ENCODE data around the gene ZNF865.

Gene ZNF865

GRCh38 chr19:55653651-55654322 lies 48.3 kb downstream of the ZNF865 start:
- FAIRE-seq, result no peak

GRCh38 chr19:55654323-55654867 lies 48.9 kb downstream of the ZNF865 start:
- no peak for DNase-seq (ENCODE audit: extremely low spot score, insufficient read length, low read depth)
- FAIRE-seq, result peak; percentile 100

More at GRCh38 chr19:55653651-55654322, 48.3 kb downstream of the ZNF865 start:
- peak; percentile 83 for DNase-seq (ENCODE audit: extremely low spot score, insufficient read length, low read depth)

DNA sequence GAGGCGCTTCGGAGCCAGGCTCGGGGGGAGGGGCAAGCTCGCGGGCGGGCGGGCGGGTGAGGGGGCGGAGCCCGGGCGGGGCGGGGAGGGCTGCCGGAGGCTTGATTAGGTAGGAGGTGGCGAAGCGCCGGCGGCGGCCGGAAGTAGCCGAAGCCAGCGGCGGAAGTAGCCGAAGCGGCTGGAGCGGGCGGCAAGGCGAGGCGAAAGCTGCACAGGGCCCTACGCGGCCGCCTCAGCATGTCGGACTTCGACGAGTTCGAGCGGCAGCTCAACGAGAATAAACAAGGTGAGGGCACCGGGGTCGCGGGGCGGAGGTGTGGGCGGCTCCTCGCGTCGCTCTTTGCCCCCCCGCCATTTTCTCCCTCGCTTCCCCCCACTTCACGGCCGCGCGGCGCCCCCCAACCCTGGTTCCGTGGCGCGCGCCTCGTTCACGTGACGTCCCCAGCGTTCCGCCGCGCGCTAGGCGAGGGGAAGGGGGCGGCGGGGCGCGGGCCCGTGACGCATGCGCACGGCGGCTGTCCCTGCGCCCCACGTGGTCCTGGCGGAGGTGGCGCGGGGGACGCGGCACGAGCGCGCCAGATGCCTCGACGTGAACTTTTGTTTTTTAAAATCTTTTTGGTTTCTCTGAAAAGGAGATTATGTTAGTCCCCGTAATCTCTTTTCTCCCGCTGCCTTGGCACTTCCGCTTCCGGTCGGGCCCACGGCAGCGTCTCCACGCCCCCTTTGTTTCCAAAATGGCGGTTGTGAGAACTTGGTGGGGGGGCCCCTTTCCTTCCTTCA lies 49.6 kb downstream of the ZNF865 start, which contains the start of gene U2AF2:
TSS of gene U2AF2 (plus strand) at position 168 of the 780 bp plus-strand sequence. CDS start at position 238, 70 bp downstream.
- FAIRE-seq (peak; percentile 69), DNase-seq (ENCODE audit: extremely low spot score, insufficient read length, low read depth) (peak; percentile 79)

DNA sequence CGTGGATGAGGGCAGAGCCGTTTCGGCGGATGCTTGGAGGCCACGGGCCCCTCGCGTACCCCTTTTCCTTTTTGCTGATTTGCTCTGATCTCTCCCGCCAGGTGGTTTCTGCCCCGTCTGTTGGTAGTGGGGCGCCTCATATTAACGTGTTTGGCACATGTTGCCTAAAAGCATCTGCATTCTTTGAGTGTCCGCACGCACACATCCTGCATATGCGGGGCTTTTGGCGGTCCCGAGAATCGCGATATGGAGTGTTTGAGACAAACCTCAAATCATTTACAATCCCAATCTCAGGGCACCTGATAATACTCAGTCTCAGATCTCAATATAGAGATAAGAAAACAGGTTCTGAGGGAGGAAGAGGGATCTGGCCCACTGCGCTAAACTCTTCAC lies 50.2 kb downstream of the ZNF865 start:
- DNase-seq (ENCODE audit: extremely low spot score, insufficient read length, low read depth) (no peak), FAIRE-seq (peak; percentile 31)

GRCh38 chr19:55656552-55656951 lies 51.1 kb downstream of the ZNF865 start:
- FAIRE-seq (no peak), DNase-seq (ENCODE audit: extremely low spot score, insufficient read length, low read depth) (no peak)

DNA sequence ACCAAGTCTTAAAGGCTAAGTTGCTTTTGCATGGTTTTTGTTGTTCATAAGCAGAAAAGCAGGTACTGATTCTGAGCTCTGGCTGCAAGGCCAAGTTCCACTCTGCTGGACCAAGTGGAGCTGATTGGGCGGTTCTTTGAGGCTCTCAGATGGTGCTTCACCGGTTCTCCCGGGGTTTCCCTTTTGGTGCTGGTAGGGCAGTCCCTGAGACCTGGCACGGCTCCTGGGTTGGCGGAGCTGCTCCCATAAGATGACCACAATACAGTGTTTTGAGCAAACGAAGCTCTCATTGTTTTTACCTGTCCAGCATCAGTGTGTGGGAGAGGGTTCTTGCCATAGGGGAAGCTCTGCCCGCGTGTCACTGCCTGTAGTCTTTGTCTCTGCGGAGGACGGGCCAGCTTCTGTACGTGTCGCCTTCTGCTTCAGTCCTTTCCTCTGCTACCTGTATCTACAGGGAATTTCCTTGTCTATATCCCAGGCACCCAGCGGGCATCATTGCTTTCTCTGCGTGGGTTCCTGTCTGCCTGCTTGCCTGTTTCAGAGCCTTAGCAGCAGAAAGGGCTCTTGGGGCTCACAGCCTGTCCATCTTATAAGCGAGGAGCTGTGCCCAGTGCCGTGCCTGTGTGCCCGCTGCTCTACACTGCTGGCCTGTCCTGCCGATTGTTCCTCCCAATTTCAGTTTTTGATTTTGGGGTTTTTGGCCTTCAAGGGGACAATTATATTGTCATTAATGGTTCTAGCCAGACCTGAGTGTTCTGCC lies 51.7 kb downstream of the ZNF865 start:
- peak; percentile 69 for FAIRE-seq
- DNase-seq (ENCODE audit: extremely low spot score, insufficient read length, low read depth), result no peak

- DNase-seq (ENCODE audit: extremely low spot score, insufficient read length, low read depth) (no peak), FAIRE-seq (no peak)
These were observed 53.5 kb downstream of the ZNF865 start for GRCh38 chr19:55658846-55659459.

GRCh38 chr19:55659822-55660221 lies 54.4 kb downstream of the ZNF865 start:
- no peak for FAIRE-seq
- DNase-seq (ENCODE audit: extremely low spot score, insufficient read length, low read depth), result no peak

- no peak for DNase-seq (ENCODE audit: extremely low spot score, insufficient read length, low read depth)
- no peak for FAIRE-seq
These were observed 55.0 kb downstream of the ZNF865 start for GRCh38 chr19:55660404-55660803.

GRCh38 chr19:55660991-55661390 lies 55.5 kb downstream of the ZNF865 start:
- FAIRE-seq (no peak), DNase-seq (ENCODE audit: extremely low spot score, insufficient read length, low read depth) (no peak)

DNA sequence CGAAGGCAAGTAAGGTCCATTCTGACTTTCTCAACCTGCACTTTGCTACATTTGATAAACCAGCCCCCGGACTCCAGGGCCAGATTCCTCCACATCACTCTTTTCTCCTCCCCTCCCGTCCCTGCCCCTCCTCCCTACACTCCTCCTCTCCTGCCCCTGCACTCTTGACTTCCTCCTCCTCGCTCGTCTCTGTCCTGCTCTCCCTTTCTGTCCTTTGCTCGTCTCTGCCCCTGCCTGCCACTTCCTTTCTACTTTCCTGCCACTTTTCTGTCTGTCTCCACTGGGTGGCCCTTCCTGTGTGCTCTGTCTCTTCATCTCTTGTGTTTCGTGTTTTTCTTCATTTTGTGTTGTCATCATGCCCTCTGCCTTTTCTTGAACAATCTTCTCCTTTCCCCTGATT lies 56.4 kb downstream of the ZNF865 start:
- no peak for DNase-seq (ENCODE audit: extremely low spot score, insufficient read length, low read depth)
- FAIRE-seq, result no peak

DNA sequence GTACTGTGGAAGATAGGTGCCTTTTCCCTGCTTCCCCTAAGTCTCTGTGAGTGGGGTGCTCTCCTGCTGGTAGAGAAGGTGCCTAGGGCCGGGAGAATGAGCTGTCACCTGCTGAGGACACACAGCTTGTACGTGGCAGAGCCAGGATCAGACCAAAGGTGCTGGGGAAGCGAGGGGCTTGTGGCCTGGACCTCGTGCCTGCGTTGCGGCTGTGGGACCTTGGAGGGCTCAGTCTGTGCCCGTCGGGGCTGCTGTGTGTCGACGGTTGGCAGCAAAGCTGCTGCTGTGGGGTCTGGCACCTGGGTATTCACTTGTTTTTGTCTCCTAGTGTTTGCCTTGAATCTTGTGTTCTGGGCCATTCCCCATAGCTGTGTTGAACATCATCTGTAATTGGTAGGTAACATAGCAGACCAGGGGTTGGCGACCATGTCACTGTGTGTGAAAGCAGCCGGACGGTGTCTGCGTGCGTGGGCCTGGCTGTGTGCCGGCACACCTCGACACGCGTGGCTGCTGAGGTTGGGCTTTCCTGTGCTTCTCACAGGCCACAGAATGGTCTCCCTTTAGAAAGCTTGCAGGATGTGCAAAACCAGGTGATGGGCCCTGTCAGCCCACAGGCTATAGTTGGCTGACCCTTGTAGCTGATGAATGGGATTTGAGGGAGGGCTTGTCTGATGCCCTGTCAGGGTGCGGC lies 58.5 kb downstream of the ZNF865 start:
- no peak for FAIRE-seq
- DNase-seq (ENCODE audit: extremely low spot score, insufficient read length, low read depth), result no peak

GRCh38 chr19:55666343-55667005 lies 61.0 kb downstream of the ZNF865 start:
- FAIRE-seq, result no peak

More at GRCh38 chr19:55666343-55667005, 61.0 kb downstream of the ZNF865 start:
- DNase-seq (ENCODE audit: extremely low spot score, insufficient read length, low read depth), result no peak

All from GM18507 (cell line).